Activated naive CD8-positive, alpha-beta T cell treated with anti-CD3 and anti-CD28 coated beads, Interleukin-2, amount 50 U/mL, for 16 hours (primary cell): Measurements from ENCODE around the gene IMMP2L.

Source experiments
- DNase-seq: peaks from one replicate; pipeline ENCODE4 v3.0.0-alpha.2; 2020; ENCODE audit warnings: low read depth, low spot score

The IMMP2L gene

DNA sequence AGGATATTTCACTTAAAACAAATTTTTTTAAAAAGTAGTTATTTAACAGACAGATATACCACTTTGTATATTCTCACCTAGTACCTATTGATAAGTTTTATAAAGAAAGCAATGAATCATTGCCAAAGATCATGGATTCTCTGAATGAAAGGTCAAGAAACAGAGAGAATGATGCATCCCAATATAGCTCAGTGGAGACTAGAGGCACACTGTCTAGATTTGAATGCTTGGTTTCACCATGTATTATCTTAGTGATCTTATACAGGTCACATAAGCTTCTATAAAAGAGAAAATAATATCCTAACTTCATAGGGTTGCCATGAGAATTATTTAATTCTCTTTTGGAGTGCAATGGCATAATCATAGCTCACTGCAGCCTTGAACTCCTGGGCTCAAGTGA lies 558.4 kb downstream of the IMMP2L start:
- no peak for DNase-seq

DNA sequence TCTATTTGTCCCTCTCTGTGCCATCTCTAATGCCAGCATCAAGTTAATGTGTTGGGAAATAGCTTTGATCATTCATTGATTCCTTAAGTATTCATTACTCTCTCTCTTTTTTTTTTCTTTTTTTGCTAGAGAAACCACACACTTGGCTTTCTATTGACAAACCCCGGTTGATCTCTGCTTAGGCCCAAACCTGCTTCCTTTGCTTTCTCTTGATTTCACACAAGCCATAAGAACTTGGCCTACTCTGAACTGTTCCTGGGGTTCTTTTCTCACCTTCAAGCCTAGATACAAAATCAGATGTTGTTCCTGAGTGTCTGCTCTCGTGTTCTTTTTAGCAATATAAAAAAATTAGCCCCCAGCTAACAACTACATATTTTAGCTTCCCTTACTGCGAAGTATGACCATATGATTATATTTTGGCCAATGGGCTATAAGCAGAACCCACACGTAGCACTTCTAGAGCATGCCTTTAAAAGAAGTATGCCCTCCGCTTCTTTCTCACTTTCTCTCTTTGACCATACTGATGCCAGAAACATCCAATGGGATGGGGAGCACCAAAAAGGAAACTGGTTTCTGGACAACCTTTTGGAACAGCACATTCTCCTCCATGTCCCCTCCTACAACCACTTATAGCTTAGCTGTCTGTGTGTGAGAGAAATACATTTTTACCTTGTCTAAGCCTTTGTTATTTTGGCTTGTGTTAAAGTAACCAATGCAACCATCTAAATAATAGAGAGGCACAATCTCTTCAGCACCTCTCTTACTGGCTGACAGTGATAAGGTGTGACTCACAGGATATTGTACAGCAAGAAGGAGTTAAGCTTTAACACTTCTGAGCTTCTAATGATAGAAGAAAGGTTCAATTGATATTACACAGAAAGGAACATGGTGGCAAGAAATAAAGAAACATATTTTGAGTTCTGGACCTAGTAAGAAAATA lies 568.0 kb downstream of the IMMP2L start:
- DNase-seq, result no peak

- DNase-seq, result no peak
Observed at GRCh38 chr7:110988890-110989501, 573.3 kb downstream of the IMMP2L start.

GRCh38 chr7:110988348-110988747 lies 573.9 kb downstream of the IMMP2L start:
- DNase-seq, result no peak

DNA sequence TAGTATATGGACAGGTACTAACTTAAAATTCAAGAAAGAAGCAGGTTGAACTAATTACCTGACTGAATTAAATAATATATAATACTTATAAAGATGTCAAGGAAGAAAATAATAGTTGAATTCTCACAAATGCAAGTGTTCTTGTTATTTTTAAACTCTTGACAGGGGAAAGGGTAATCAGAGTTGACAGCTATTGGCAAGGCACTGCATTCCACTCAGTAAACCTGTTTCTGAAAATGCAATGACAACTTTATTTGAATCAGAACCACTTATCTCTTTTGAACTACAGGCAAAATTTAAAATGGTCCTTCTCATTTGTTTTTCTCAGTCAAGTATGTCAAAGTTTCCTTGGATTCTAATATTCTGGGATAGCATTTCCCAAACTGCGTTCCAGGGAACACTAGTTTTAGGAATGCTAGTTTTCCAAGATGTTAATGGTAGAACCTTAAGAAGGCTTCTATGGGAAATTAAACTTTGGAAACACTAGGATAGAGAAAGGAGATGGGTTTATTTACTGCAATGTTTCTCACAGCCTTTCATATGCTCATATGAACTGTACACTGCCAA lies 575.1 kb downstream of the IMMP2L start:
- no peak for DNase-seq

DNA sequence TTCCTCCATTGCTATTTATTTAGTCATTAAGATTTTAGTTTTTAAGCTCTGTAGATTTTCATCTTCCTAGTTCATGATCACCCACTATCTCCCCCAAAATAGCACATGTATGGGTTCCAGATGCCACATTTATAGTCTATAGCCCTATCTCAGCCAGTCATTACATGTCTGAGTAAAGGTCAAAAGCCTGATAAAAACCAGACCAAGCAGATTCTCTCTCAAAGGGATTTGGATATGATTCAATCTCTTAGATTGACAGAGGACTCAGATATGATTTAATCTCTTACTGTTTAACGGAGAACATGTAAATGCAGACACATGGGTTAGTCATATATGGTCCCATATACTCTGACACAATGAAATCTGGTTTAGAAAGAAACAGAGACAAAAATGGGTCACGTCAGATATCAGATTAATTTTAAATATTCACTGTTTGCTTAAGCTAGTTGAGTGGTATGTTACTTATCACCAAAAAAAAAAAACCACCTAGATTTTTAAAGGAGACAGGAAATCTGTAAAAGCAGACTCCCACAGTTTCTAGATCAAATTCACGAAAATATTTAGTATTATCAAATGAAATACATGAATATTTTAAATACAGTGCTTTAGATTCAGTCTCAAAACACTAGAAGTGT lies 578.4 kb downstream of the IMMP2L start:
- no peak for DNase-seq

DNA sequence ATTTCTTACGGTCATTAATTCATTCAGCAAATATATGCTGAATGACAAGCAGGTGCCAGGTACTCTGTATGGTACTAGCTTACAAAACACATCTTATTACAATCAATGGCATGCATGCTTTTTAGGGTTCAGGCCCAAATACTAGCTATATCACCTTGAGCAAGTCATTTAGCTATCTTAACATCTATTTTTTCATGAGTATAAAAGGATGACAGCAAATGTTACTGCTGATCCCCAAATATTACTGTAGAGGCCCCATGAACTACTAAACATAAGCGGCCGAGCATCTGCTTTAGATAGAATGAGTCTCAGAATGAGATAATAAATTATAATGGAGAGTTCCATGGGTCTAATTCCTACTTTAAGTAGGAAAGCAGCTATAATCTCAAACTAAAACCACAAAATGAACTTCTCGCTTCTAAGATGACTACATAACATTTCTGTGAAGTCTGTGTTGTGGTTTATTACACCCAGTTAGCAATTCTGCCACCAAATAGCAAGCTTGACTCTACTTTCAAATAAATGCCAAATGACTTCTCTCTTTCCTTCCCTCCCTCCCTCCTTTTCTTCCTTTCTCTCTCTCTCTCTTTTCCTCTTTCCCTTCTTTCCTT lies 585.1 kb downstream of the IMMP2L start:
- no peak for DNase-seq

- no peak for DNase-seq
Observed at GRCh38 chr7:110975486-110975885, 586.8 kb downstream of the IMMP2L start.

- no peak for DNase-seq
Observed at GRCh38 chr7:110974441-110974840, 587.9 kb downstream of the IMMP2L start.

DNA sequence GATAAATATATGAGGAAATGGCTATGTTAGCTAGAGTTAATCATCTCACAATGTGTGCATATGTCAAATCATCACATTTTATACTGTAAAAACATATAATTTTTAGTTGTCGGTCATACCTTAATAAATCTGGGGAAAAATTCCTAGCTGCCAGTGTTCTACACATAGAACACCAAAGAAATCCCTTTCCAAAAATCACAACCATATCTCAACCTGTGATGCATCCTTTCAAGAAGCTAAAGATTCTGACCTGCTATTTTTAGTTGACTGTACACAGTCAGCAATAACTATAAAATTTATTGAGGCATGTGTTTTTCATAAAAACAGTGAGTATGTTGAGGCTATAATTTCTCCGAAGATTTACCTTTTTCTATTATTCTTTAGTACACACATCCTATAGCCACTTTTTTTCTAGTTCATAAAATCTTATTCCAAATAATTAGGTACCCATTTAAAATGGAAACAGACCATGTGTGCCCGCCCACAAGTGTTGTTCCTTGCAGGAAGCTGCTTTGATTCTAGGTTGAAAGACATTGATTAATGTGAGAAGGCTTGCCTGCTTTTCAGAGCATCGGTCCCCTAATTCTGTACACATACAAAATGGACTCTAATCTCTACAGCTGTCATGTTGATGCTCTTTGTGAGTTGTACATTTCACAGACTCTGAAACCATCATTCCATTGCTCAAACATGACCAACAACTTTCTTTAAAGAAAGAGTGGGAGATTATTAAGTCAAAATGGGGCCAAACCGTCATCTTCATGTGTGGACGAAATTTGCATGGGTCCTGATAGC lies 588.9 kb downstream of the IMMP2L start:
- no peak for DNase-seq

GRCh38 chr7:110964775-110965174 lies 597.5 kb downstream of the IMMP2L start:
- no peak for DNase-seq

- no peak for DNase-seq
Observed at GRCh38 chr7:110962826-110963225, 599.5 kb downstream of the IMMP2L start.

- no peak for DNase-seq
Observed at GRCh38 chr7:110962374-110962773, 599.9 kb downstream of the IMMP2L start.

DNA sequence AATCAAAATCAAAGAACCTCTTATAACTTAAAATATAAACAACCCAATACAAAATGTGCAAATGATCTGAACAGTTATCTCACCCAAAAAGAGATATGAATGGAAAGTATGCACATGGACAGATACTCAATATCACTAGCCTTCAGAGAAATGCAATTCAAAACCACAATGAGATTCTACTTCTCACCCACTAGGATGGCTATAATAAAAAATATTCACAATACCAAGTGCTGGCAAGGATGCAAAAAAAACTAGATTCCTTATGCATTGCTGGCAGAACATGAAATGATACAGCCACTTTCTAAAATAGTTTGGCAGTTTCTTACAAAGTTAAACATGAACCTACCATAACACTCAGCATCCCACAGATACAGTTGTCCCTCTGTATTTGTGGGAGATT lies 601.5 kb downstream of the IMMP2L start:
- DNase-seq, result no peak

GRCh38 chr7:110948280-110948679 lies 614.0 kb downstream of the IMMP2L start:
- no peak for DNase-seq

- no peak for DNase-seq
Observed at GRCh38 chr7:110947408-110947807, 614.9 kb downstream of the IMMP2L start.

GRCh38 chr7:110944966-110945644 lies 617.2 kb downstream of the IMMP2L start:
- DNase-seq, result no peak

GRCh38 chr7:110944448-110944847 lies 617.8 kb downstream of the IMMP2L start:
- no peak for DNase-seq

DNA sequence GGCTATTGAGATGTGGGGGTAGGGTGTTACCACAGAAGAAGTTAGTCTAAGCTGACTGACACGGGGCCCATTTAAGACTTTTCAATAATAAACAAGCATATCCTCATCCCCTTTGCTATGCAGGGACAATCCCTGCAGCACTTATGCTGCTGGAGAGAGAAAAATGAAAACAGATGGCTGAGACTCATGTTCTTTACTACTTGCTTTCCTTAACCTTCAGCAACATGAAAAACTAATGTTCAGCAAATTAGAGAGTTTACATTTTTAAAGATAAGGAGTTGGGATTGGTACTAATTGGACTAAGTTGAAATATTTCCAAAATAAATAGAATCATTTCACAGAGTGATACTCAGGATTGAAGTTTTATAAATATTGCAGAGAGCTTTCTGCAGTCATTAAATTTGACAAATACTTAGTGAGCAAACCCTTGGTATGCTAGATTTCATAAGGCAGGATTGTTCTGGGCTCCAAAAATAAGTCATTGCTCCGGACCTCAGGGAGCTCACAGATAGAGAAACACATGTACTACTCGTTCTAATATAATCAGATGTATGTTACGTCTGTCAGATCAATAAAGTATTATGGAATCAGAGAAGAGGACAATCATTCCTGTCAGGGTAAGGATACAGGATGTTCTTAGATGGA lies 618.5 kb downstream of the IMMP2L start:
- no peak for DNase-seq

DNA sequence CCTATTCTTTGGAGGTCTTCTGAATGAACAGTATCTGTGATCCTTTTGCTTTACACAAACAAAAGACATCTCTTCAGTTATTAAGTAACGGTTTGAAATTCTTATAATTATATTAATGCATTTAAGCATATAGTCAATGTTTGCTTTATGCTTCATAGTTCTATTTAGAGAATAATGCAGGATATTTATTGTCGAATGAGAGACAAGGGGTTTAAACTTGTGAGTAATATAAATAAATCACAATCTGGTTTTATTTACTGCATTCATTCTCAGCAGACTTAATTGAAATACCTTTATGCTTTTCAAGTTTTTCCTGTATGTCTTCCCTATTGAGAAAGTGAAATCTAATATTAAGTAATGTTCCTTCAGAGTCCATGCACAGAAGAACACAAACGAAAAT lies 620.9 kb downstream of the IMMP2L start:
- DNase-seq, result no peak
